Stimulated activated CD4-positive, alpha-beta T cell treated with anti-CD3 and anti-CD28 coated beads, Interleukin-1b, Interleukin-23, amount 100 ng/mL, for 1 hour (primary cell): Measurements from ENCODE around the gene OR10K2.
"Not testable (repeated sequence)": the region's sequence is repeated elsewhere in the genome, so short reads cannot be mapped to it uniquely, and the experiment has no call there.

Experiments used
- DNase-seq, 2 donors: peaks; one replicate each; pipeline ENCODE4 v3.0.0-alpha.2; 2020; ENCODE audit warnings: low read depth in 2 of 2

The OR10K2 gene

GRCh38 chr1:158426137-158426536, at the start of gene OR10K2:
Gene OR10K2 (minus strand): TSS chr1:158426237. CDS start chr1:158420866, 5,371 bp downstream.
- no peak for DNase-seq

GRCh38 chr1:158471920-158472319, 45.9 kb upstream of the OR10K2 start, which contains the start of gene OR10R2:
Gene OR10R2 (plus strand): TSS chr1:158472220. CDS start chr1:158472326, 106 bp downstream.
- no peak for DNase-seq

GRCh38 chr1:158461534-158461933, 35.5 kb upstream of the OR10K2 start, which contains the start of gene OR10K1:
Gene OR10K1 (plus strand): TSS chr1:158461834. CDS start chr1:158465562, 3,728 bp downstream.
- DNase-seq: no peak

- no peak for DNase-seq
Observed at GRCh38 chr1:158458263-158458662, 32.2 kb upstream of the OR10K2 start.

- DNase-seq: no peak
Observed at GRCh38 chr1:158457246-158457645, 31.2 kb upstream of the OR10K2 start.

GRCh38 chr1:158454537-158454936, 28.5 kb upstream of the OR10K2 start:
- DNase-seq: no peak

GRCh38 chr1:158445376-158445775, 19.3 kb upstream of the OR10K2 start:
- no peak for DNase-seq

- DNase-seq: no peak
Observed at GRCh38 chr1:158434741-158435140, 8.7 kb upstream of the OR10K2 start.

GRCh38 chr1:158430163-158430562, 4.1 kb upstream of the OR10K2 start:
- DNase-seq: not testable (repeated sequence)

- DNase-seq: no peak
Observed at GRCh38 chr1:158425027-158425426, 1.0 kb downstream of the OR10K2 start.

GRCh38 chr1:158422212-158422611, 3.8 kb downstream of the OR10K2 start:
- no peak for DNase-seq

GRCh38 chr1:158417586-158417985, 8.5 kb downstream of the OR10K2 start:
- no peak for DNase-seq

- no peak for DNase-seq
Observed at GRCh38 chr1:158414651-158415345, 11.2 kb downstream of the OR10K2 start.

- no peak for DNase-seq
Observed at GRCh38 chr1:158407092-158407491, 18.9 kb downstream of the OR10K2 start.

GRCh38 chr1:158400871-158401270, 25.2 kb downstream of the OR10K2 start:
- no peak for DNase-seq

- DNase-seq: no peak
Observed at GRCh38 chr1:158398818-158399514, 27.1 kb downstream of the OR10K2 start, which contains the start of gene OR10T2. Gene OR10T2 (minus strand): TSS chr1:158399466. CDS start chr1:158399466, 0 bp downstream.

GRCh38 chr1:158396646-158397045, 29.4 kb downstream of the OR10K2 start:
- DNase-seq: no peak

- no peak for DNase-seq
Observed at GRCh38 chr1:158393476-158393875, 32.6 kb downstream of the OR10K2 start.

GRCh38 chr1:158391099-158391498, 34.9 kb downstream of the OR10K2 start:
- DNase-seq: no peak

GRCh38 chr1:158390331-158390730, 35.7 kb downstream of the OR10K2 start:
- no peak for DNase-seq

- no peak for DNase-seq
Observed at GRCh38 chr1:158374860-158375259, 51.2 kb downstream of the OR10K2 start.

- DNase-seq: not testable (repeated sequence)
Observed at GRCh38 chr1:158374101-158374500, 51.9 kb downstream of the OR10K2 start.
